ENCODE measurements around the gene HBG1. TPM values are rescaled to one million over a fixed set of nuclear protein-coding genes. Genes with fewer than 3 reads are reported as not detected.

The HBG1 gene
- total RNA-seq, 2 experiments from 2014 or later, result not detected

- intact Hi-C loops (cut with micrococcal nuclease; ENCODE audit: unreplicated experiment), result no loop called here
- Histone ChIP-seq H2AFZ (ENCODE audit: low read length) (no peak overlapping the region), H3K79me2 (ENCODE audit: insufficient read depth, low read depth, low read length) (no peaks in the 10 kb centered on the region), H4K20me1 (ENCODE audit: insufficient read depth, low read length) (no peaks in the 10 kb centered on the region), H3K4me1 (ENCODE audit: insufficient read depth, low read length, poor library complexity, severe bottlenecking) (no peaks in the 10 kb centered on the region), H3K4me3 (ENCODE audit: low read depth, low read length, poor library complexity, severe bottlenecking) (no peak overlapping the region), H3K27ac (ENCODE audit: low read depth, low read length, poor library complexity, severe bottlenecking) (no peak overlapping the region), H3K9me2 (ENCODE audit: insufficient read depth, low read length) (no peaks in the 10 kb centered on the region), H3K9me3 (ENCODE audit: low read length) (no peaks in the 10 kb centered on the region), H3K4me2 (ENCODE audit: low read length) (no peak overlapping the region), H3K36me3 (ENCODE audit: insufficient read depth, low read length) (no peaks in the 10 kb centered on the region)
- BruUV-seq (replicated peaks), result no TSS peak
- TF ChIP-seq EZH2phosphoT487 (IDR thresholded peaks at IDR 0.05; ENCODE audit: borderline replicate concordance, low read depth, low read length), result no peak
- TF ChIP-seq CTCF (conservative IDR thresholded peaks at IDR 0.05; ENCODE audit: low read length), result no peak
- no peak for DNase-seq (ENCODE audit: low spot score)
- POLR2A ChIA-PET, result no interaction called here
- CTCF ChIA-PET (ENCODE audit: unreplicated experiment), result no interaction called here
Observed at GRCh38 chr11:5235364-5236095, 14.1 kb downstream of the HBG1 start.

- H3K9me2 ChIP-seq (ENCODE audit: insufficient read depth, low read length), result no peaks in the 10 kb centered on the region
- CTCF ChIA-PET (ENCODE audit: unreplicated experiment), result no interaction called here
- intact Hi-C loops (cut with micrococcal nuclease; ENCODE audit: unreplicated experiment), result no loop called here
- TF ChIP-seq EZH2phosphoT487 (IDR thresholded peaks at IDR 0.05; ENCODE audit: borderline replicate concordance, low read depth, low read length), result no peak
- no peak for TF ChIP-seq CTCF (conservative IDR thresholded peaks at IDR 0.05; ENCODE audit: low read length)
- H3K4me1 ChIP-seq (ENCODE audit: insufficient read depth, low read length, poor library complexity, severe bottlenecking), result no peaks in the 10 kb centered on the region
- no peak within 1 kb of the TSS for H3K4me3 ChIP-seq (ENCODE audit: low read depth, low read length, poor library complexity, severe bottlenecking)
- H3K27ac ChIP-seq (ENCODE audit: low read depth, low read length, poor library complexity, severe bottlenecking), result no peak within 1 kb of the TSS
- BruUV-seq (replicated peaks), result no TSS peak
- no peaks in the 10 kb centered on the region for H3K79me2 ChIP-seq (ENCODE audit: insufficient read depth, low read depth, low read length)
- POLR2A ChIA-PET, result no interaction called here
- H2AFZ ChIP-seq (ENCODE audit: low read length), result no peak within 1 kb of the TSS
- no peak for DNase-seq (ENCODE audit: low spot score)
- H3K4me2 ChIP-seq (ENCODE audit: low read length), result no peak within 1 kb of the TSS
- H3K9me3 ChIP-seq (ENCODE audit: low read length), result no peaks in the 10 kb centered on the region
- no peaks in the 10 kb centered on the region for H3K36me3 ChIP-seq (ENCODE audit: insufficient read depth, low read length)
- H4K20me1 ChIP-seq (ENCODE audit: insufficient read depth, low read length), result no peaks in the 10 kb centered on the region
Observed at GRCh38 chr11:5234381-5234834, 15.2 kb downstream of the HBG1 start, which contains the start of gene HBD. TSS of gene HBD (minus strand) at chr11:5234483. CDS start at chr11:5234433, 50 bp downstream.

GRCh38 chr11:5233307-5233706 lies 16.4 kb downstream of the HBG1 start:
- Histone ChIP-seq H2AFZ (ENCODE audit: low read length) (no peak overlapping the region), H3K27ac (ENCODE audit: low read depth, low read length, poor library complexity, severe bottlenecking) (no peak overlapping the region), H3K9me2 (ENCODE audit: insufficient read depth, low read length) (no peaks in the 10 kb centered on the region), H3K4me3 (ENCODE audit: low read depth, low read length, poor library complexity, severe bottlenecking) (no peak overlapping the region), H3K9me3 (ENCODE audit: low read length) (no peaks in the 10 kb centered on the region), H3K79me2 (ENCODE audit: insufficient read depth, low read depth, low read length) (no peaks in the 10 kb centered on the region), H4K20me1 (ENCODE audit: insufficient read depth, low read length) (no peaks in the 10 kb centered on the region), H3K36me3 (ENCODE audit: insufficient read depth, low read length) (no peaks in the 10 kb centered on the region), H3K4me2 (ENCODE audit: low read length) (no peak overlapping the region), H3K4me1 (ENCODE audit: insufficient read depth, low read length, poor library complexity, severe bottlenecking) (no peaks in the 10 kb centered on the region)
- ChIA-PET CTCF (ENCODE audit: unreplicated experiment) (no interaction called here), POLR2A (no interaction called here)
- no peak for DNase-seq (ENCODE audit: low spot score)
- BruUV-seq (replicated peaks), result no TSS peak
- TF ChIP-seq EZH2phosphoT487 (IDR thresholded peaks at IDR 0.05; ENCODE audit: borderline replicate concordance, low read depth, low read length) (no peak), CTCF (conservative IDR thresholded peaks at IDR 0.05; ENCODE audit: low read length) (no peak)
- intact Hi-C loops (cut with micrococcal nuclease; ENCODE audit: unreplicated experiment), result no loop called here

Data from OCI-LY7 (cell line).